SK-N-SH treated with all-trans-retinoic acid at 6 μM for 48 hours (cell line): ENCODE data around the gene RS1.

Source experiments
- ATAC-seq: fragments of 200-7000 bp; cut with Tn5 transposase; 3 replicates; pipeline ENCODE4 v1.9.1; 2020; ENCODE audit warnings: mild to moderate bottlenecking, moderate library complexity
- ARNTL ChIP-seq: fragments of 450-650 bp; formaldehyde crosslinking; IDR thresholded peaks from 2 replicates; pipeline ENCODE4 v1.5.0; 2020; ENCODE audit warnings: low read depth, mild to moderate bottlenecking, moderate library complexity, borderline replicate concordance
- BACH2 ChIP-seq: fragments of 250-450 bp; sonication (Bioruptor Pico); IDR thresholded peaks from 2 replicates; pipeline ENCODE4 v1.9.0; 2021; ENCODE audit warnings: mild to moderate bottlenecking, borderline replicate concordance
- CSRNP3 ChIP-seq: fragments of 250-450 bp; sonication (Bioruptor Pico); IDR thresholded peaks from 2 replicates; pipeline ENCODE4 v1.5.1; 2021; ENCODE audit warnings: mild to moderate bottlenecking, moderate library complexity
- GLIS3 ChIP-seq: fragments of 250-450 bp; sonication (Bioruptor Pico); IDR thresholded peaks from 2 replicates; pipeline ENCODE4 v1.5.0; 2020; ENCODE audit warnings: mild to moderate bottlenecking, moderate library complexity
- ISL1 ChIP-seq: fragments of 250-450 bp; sonication (Bioruptor Pico); IDR thresholded peaks from 2 replicates; pipeline ENCODE4 v2.1.2; 2022; ENCODE audit warnings: mild to moderate bottlenecking, moderate library complexity
- PPARA ChIP-seq: fragments of 250-450 bp; sonication (Bioruptor Pico); IDR thresholded peaks from 2 replicates; pipeline ENCODE4 v1.5.0; 2020; ENCODE audit warnings: mild to moderate bottlenecking, borderline replicate concordance
- RARB ChIP-seq: fragments of 250-450 bp; sonication (Bioruptor Pico); IDR thresholded peaks from 2 replicates; pipeline ENCODE4 v1.8.0; 2021; ENCODE audit warnings: mild to moderate bottlenecking, moderate library complexity
- SNAI2 ChIP-seq: fragments of 250-450 bp; sonication (Bioruptor Pico); IDR thresholded peaks from 2 replicates; pipeline ENCODE4 v1.5.0; 2020; ENCODE audit warnings: mild to moderate bottlenecking, moderate library complexity
- TCF4 ChIP-seq: fragments of 250-450 bp; sonication (Bioruptor Pico); IDR thresholded peaks from 2 replicates; pipeline ENCODE4 v1.8.0; 2021; ENCODE audit warnings: mild to moderate bottlenecking, moderate library complexity, borderline replicate concordance
- TOX ChIP-seq: fragments of 250-450 bp; sonication (Bioruptor Pico); IDR thresholded peaks from 2 replicates; pipeline ENCODE4 v1.8.0; 2021; ENCODE audit warnings: mild to moderate bottlenecking, moderate library complexity, borderline replicate concordance
- ZC3H10 ChIP-seq: fragments of 250-450 bp; sonication (Bioruptor Pico); IDR thresholded peaks from 2 replicates; pipeline ENCODE4 v1.5.1; 2021; ENCODE audit warnings: mild to moderate bottlenecking, moderate library complexity
- ZFP3 ChIP-seq: fragments of 250-450 bp; sonication (Bioruptor Pico); IDR thresholded peaks from 2 replicates; pipeline ENCODE4 v1.5.0; 2020; ENCODE audit warnings: mild to moderate bottlenecking, moderate library complexity
- ZFP30 ChIP-seq: fragments of 450-650 bp; formaldehyde crosslinking; IDR thresholded peaks from 2 replicates; pipeline ENCODE4 v1.5.0; 2022; ENCODE audit warnings: mild to moderate bottlenecking, moderate library complexity
- ZNF565 ChIP-seq: fragments of 450-650 bp; formaldehyde crosslinking; conservative IDR thresholded peaks from 2 replicates; pipeline ENCODE4 v1.5.0; 2020; ENCODE audit warnings: low read depth, mild to moderate bottlenecking, moderate library complexity
- ZNF70 ChIP-seq: fragments of 450-650 bp; formaldehyde crosslinking; IDR thresholded peaks from 2 replicates; pipeline ENCODE4 v1.5.0; 2020; ENCODE audit warnings: mild to moderate bottlenecking, moderate library complexity
- ZNF8 ChIP-seq: fragments of 450-650 bp; formaldehyde crosslinking; IDR thresholded peaks from 2 replicates; pipeline ENCODE4 v1.5.0; 2020; ENCODE audit warnings: mild to moderate bottlenecking, moderate library complexity
- TF ChIP-seq, protein P1 (sequence below): fragments of 250-450 bp; sonication (Bioruptor Pico); IDR thresholded peaks from 2 replicates; pipeline ENCODE4 v1.8.0; 2021; ENCODE audit warnings: low read depth, mild to moderate bottlenecking, moderate library complexity, borderline replicate concordance
- TF ChIP-seq, protein P2 (sequence below): fragments of 250-450 bp; sonication (Bioruptor Pico); IDR thresholded peaks from 2 replicates; pipeline ENCODE4 v1.8.0; 2020; ENCODE audit warnings: mild to moderate bottlenecking, moderate library complexity, borderline replicate concordance
- TF ChIP-seq, protein P3 (sequence below): fragments of 250-450 bp; sonication (Bioruptor Pico); IDR thresholded peaks from 2 replicates; pipeline ENCODE4 v1.5.0; 2020; ENCODE audit warnings: mild to moderate bottlenecking, moderate library complexity

RS1 gene

GRCh38 chrX:18613930-18614639, 57.8 kb downstream of the RS1 start (continued):
- TF ChIP-seq ZNF8 (no peak), ZC3H10 (CRISPR knock-in tag) (no peak), GLIS3 (CRISPR knock-in tag) (no peak), TCF4 (CRISPR knock-in tag) (no peak)
- TF ChIP-seq, protein P1, sequence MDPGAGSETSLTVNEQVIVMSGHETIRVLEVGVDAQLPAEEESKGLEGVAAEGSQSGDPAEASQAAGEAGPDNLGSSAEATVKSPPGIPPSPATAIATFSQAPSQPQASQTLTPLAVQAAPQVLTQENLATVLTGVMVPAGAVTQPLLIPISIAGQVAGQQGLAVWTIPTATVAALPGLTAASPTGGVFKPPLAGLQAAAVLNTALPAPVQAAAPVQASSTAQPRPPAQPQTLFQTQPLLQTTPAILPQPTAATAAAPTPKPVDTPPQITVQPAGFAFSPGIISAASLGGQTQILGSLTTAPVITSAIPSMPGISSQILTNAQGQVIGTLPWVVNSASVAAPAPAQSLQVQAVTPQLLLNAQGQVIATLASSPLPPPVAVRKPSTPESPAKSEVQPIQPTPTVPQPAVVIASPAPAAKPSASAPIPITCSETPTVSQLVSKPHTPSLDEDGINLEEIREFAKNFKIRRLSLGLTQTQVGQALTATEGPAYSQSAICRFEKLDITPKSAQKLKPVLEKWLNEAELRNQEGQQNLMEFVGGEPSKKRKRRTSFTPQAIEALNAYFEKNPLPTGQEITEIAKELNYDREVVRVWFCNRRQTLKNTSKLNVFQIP (CRISPR knock-in tag), result no peak

- TF ChIP-seq ZNF8, result peak; percentile 61; the same call in 1 of the 2 replicates
- no peak for TF ChIP-seq ZNF70
- peak; percentile 67 for ATAC-seq
Measured at GRCh38 chrX:18607966-18608365, 63.9 kb downstream of the RS1 start.

GRCh38 chrX:18598413-18598812, 73.5 kb downstream of the RS1 start:
- TF ChIP-seq ZC3H10 (CRISPR knock-in tag) (no peak), ZNF565 (CRISPR knock-in tag) (no peak), GLIS3 (CRISPR knock-in tag) (no peak), PPARA (CRISPR knock-in tag) (no peak), ARNTL (CRISPR knock-in tag) (no peak), RARB (CRISPR knock-in tag) (no peak)
- TF ChIP-seq, protein P2, sequence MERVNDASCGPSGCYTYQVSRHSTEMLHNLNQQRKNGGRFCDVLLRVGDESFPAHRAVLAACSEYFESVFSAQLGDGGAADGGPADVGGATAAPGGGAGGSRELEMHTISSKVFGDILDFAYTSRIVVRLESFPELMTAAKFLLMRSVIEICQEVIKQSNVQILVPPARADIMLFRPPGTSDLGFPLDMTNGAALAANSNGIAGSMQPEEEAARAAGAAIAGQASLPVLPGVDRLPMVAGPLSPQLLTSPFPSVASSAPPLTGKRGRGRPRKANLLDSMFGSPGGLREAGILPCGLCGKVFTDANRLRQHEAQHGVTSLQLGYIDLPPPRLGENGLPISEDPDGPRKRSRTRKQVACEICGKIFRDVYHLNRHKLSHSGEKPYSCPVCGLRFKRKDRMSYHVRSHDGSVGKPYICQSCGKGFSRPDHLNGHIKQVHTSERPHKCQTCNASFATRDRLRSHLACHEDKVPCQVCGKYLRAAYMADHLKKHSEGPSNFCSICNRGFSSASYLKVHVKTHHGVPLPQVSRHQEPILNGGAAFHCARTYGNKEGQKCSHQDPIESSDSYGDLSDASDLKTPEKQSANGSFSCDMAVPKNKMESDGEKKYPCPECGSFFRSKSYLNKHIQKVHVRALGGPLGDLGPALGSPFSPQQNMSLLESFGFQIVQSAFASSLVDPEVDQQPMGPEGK (CRISPR knock-in tag), result no peak
- TF ChIP-seq, protein P3, sequence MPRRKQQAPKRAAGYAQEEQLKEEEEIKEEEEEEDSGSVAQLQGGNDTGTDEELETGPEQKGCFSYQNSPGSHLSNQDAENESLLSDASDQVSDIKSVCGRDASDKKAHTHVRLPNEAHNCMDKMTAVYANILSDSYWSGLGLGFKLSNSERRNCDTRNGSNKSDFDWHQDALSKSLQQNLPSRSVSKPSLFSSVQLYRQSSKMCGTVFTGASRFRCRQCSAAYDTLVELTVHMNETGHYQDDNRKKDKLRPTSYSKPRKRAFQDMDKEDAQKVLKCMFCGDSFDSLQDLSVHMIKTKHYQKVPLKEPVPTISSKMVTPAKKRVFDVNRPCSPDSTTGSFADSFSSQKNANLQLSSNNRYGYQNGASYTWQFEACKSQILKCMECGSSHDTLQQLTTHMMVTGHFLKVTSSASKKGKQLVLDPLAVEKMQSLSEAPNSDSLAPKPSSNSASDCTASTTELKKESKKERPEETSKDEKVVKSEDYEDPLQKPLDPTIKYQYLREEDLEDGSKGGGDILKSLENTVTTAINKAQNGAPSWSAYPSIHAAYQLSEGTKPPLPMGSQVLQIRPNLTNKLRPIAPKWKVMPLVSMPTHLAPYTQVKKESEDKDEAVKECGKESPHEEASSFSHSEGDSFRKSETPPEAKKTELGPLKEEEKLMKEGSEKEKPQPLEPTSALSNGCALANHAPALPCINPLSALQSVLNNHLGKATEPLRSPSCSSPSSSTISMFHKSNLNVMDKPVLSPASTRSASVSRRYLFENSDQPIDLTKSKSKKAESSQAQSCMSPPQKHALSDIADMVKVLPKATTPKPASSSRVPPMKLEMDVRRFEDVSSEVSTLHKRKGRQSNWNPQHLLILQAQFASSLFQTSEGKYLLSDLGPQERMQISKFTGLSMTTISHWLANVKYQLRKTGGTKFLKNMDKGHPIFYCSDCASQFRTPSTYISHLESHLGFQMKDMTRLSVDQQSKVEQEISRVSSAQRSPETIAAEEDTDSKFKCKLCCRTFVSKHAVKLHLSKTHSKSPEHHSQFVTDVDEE (CRISPR knock-in tag), result no peak
- ATAC-seq, result no peak

DNA sequence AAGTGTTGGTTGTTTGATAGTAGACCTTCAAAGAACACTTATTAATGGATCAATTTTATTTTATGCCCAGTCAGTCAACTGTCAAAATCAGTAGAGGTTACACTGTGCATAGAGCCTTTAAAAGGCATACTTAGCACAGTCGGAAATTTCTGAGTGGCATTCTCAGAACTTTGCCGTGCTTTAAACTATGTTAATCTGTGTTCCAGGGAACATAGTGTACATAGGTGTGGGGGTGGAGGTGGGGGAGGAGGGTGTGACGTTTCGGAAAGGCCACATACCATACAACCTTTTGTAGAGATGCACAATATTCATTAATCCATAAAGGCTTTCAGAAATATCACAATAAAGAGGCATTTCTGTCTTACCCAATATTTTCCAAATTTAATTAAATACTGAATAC, 75.8 kb downstream of the RS1 start:
- no peak for TF ChIP-seq ZNF8
- TF ChIP-seq PPARA (CRISPR knock-in tag), result no peak
- TF ChIP-seq ZFP3, result no peak
- TF ChIP-seq ZFP30 (CRISPR knock-in tag), result no peak
- TF ChIP-seq, protein P1 (CRISPR knock-in tag), result no peak
- TF ChIP-seq CSRNP3 (CRISPR knock-in tag), result no peak
- TF ChIP-seq TOX (CRISPR knock-in tag), result no peak
- no peak for TF ChIP-seq TCF4 (CRISPR knock-in tag)
- no peak for TF ChIP-seq ZC3H10 (CRISPR knock-in tag)
- no peak for TF ChIP-seq ZNF70
- no peak for TF ChIP-seq ISL1 (CRISPR knock-in tag)
- TF ChIP-seq, protein P3 (CRISPR knock-in tag), result no peak
- no peak for TF ChIP-seq SNAI2
- no peak for TF ChIP-seq BACH2 (CRISPR knock-in tag)
- TF ChIP-seq RARB (CRISPR knock-in tag), result no peak

More for the DNA sequence above, 75.8 kb downstream of the RS1 start:
- no peak for ATAC-seq
